Neural cell (in vitro differentiated cells): ENCODE results near the gene C10orf90. TPM values are rescaled to one million over a fixed set of nuclear protein-coding genes. Genes with fewer than 3 reads are reported as not detected.

Experiments
- H2AFZ ChIP-seq: fragments of 200-600, 300-800 bp; sonication (generic), shearing (Covaris generic); 2 replicates; pipeline ENCODE4 v1.6.0; 2014; ENCODE audit warnings: low read depth, mild to moderate bottlenecking, antibody characterized with exemption, low read length, moderate library complexity
- H3F3A ChIP-seq: fragments of 200-600 bp; shearing (Covaris generic); 2 replicates; pipeline ENCODE4 v1.6.1; 2016; ENCODE audit warnings: mild to moderate bottlenecking, moderate library complexity, mixed read lengths, antibody characterized with exemption, low read length; ENCODE audit not compliant: insufficient read depth, poor library complexity, severe bottlenecking
- H3K27ac ChIP-seq: fragments of 200-600, 300-800 bp; sonication (generic), shearing (Covaris generic); 2 replicates; pipeline ENCODE4 v1.5.1; 2014; ENCODE audit warnings: mild to moderate bottlenecking, low read length, moderate library complexity
- H3K27me3 ChIP-seq: fragments of 300-800, 200-600 bp; sonication (generic), shearing (Covaris generic); 2 replicates; pipeline ENCODE4 v1.6.0; 2014; ENCODE audit warnings: mild to moderate bottlenecking, low read depth, low read length, moderate library complexity; ENCODE audit not compliant: insufficient read depth
- H3K36me3 ChIP-seq: fragments of 300-800, 200-600 bp; sonication (generic), shearing (Covaris generic); 2 replicates; pipeline ENCODE4 v1.5.1; 2014; ENCODE audit warnings: mild to moderate bottlenecking, antibody characterized with exemption, low read length, moderate library complexity; ENCODE audit not compliant: insufficient read depth
- H3K4me2 ChIP-seq: fragments of 300-800, 200-600 bp; sonication (generic), shearing (Covaris generic); 2 replicates; pipeline ENCODE4 v1.6.0; 2014; ENCODE audit warnings: mild to moderate bottlenecking, low read length
- H3K4me3 ChIP-seq: fragments of 300-800, 200-600 bp; sonication (generic), shearing (Covaris generic); 2 replicates; pipeline ENCODE4 v1.5.1; 2014; ENCODE audit warnings: mild to moderate bottlenecking, low read length, moderate library complexity
- H3K79me2 ChIP-seq: fragments of 200-600 bp; shearing (Covaris generic); replicated peaks from 2 replicates; pipeline ENCODE4 v1.6.0; 2014; ENCODE audit warnings: mild to moderate bottlenecking, low read length, moderate library complexity; ENCODE audit not compliant: insufficient read depth
- H3K9ac ChIP-seq: fragments of 300-800, 200-600 bp; sonication (generic), shearing (Covaris generic); 2 replicates; pipeline ENCODE4 v1.6.1; 2016; ENCODE audit warnings: mild to moderate bottlenecking, low read length, mixed read lengths
- H3K9me2 ChIP-seq: fragments of 200-600 bp; shearing (Covaris generic); 2 replicates; pipeline ENCODE4 v1.6.1; 2016; ENCODE audit warnings: mild to moderate bottlenecking, low read length, mixed read lengths; ENCODE audit not compliant: insufficient read depth
- H3K9me3 ChIP-seq: fragments of 200-600, 300-800 bp; sonication (generic), shearing (Covaris generic); 2 replicates; pipeline ENCODE4 v1.6.1; 2016; ENCODE audit warnings: mild to moderate bottlenecking, mixed run types, low read length, moderate library complexity, mixed read lengths
- H4K20me1 ChIP-seq: fragments of 200-600 bp; shearing (Covaris generic); 2 replicates; pipeline ENCODE4 v1.6.1; 2016; ENCODE audit warnings: mild to moderate bottlenecking, mixed run types; ENCODE audit not compliant: insufficient read depth
- CTCF ChIP-seq: fragments of 450-650 bp; IDR thresholded peaks from 2 replicates; pipeline ENCODE4 v1.5.1; 2014; ENCODE audit warnings: antibody characterized with exemption, mild to moderate bottlenecking, moderate library complexity; ENCODE audit not compliant: poor library complexity, severe bottlenecking
- EP300 ChIP-seq: fragments of 450-650 bp; conservative IDR thresholded peaks from 2 replicates; pipeline ENCODE4 v1.6.1; 2014; ENCODE audit warnings: antibody characterized with exemption, mild to moderate bottlenecking, moderate library complexity; ENCODE audit not compliant: poor library complexity, severe bottlenecking
- EZH2 ChIP-seq: fragments of 200-600, 300-800 bp; shearing (Covaris generic), sonication (generic); IDR thresholded peaks from 2 replicates; pipeline ENCODE4 v1.6.1; 2014; ENCODE audit warnings: antibody characterized with exemption, low read length, borderline replicate concordance, mild to moderate bottlenecking; ENCODE audit not compliant: insufficient read depth, poor library complexity, severe bottlenecking
- MXI1 ChIP-seq: fragments of 450-650 bp; conservative IDR thresholded peaks from 2 replicates; pipeline ENCODE4 v1.6.1; 2014; ENCODE audit warnings: antibody characterized with exemption, mild to moderate bottlenecking; ENCODE audit not compliant: poor library complexity, severe bottlenecking
- POLR2AphosphoS5 ChIP-seq: IDR thresholded peaks from 2 replicates; pipeline ENCODE4 v1.6.1; 2012
- RAD21 ChIP-seq: fragments of 450-650 bp; conservative IDR thresholded peaks from 2 replicates; pipeline ENCODE4 v1.6.1; 2014; ENCODE audit warnings: antibody characterized with exemption, mild to moderate bottlenecking, moderate library complexity
- REST ChIP-seq: IDR thresholded peaks from 2 replicates; pipeline ENCODE4 v1.6.1; 2012; ENCODE audit warnings: borderline replicate concordance
- SMC3 ChIP-seq: fragments of 450-650 bp; conservative IDR thresholded peaks from 2 replicates; pipeline ENCODE4 v1.6.1; 2014; ENCODE audit warnings: antibody characterized with exemption, mild to moderate bottlenecking, moderate library complexity; ENCODE audit not compliant: poor library complexity
- TAF1 ChIP-seq: IDR thresholded peaks from 2 replicates; pipeline ENCODE4 v1.6.1; 2012; ENCODE audit warnings: low read depth
- polyA plus RNA-seq: library from polyadenylated mRNA; depleted of rRNA; stranded (reverse); fragments of >200 nt; gene quantifications from 2 replicates; pipeline ENCODE4 v1.2.3, GENCODE V29; 2014

C10orf90 gene
- polyA plus RNA-seq, 1 donor from 2014 or later = not detected

- H3K9me2 ChIP-seq = no peaks in the 10 kb centered on the region
Observed at GRCh38 chr10:126650161-126650560, 20.3 kb downstream of the C10orf90 start.

GRCh38 chr10:126647116-126647515 lies 23.4 kb downstream of the C10orf90 start:
- Histone ChIP-seq H3F3A (no peaks in the 10 kb centered on the region), H3K4me2 (no peak overlapping the region), H3K9me3 (no peaks in the 10 kb centered on the region), H3K27me3 (no peaks in the 10 kb centered on the region), H3K27ac (no peak overlapping the region), H3K36me3 (no peaks in the 10 kb centered on the region), H4K20me1 (no peaks in the 10 kb centered on the region), H2AFZ (no peak overlapping the region), H3K79me2 (no peaks in the 10 kb centered on the region), H3K9ac (no peak overlapping the region), H3K9me2 (no peaks in the 10 kb centered on the region), H3K4me3 (no peak overlapping the region)
- no peak for TF ChIP-seq REST
- no peak for TF ChIP-seq CTCF
- TF ChIP-seq MXI1 = no peak
- TF ChIP-seq EZH2 = no peak
- no peak for TF ChIP-seq RAD21
- TF ChIP-seq EP300 = no peak

More at GRCh38 chr10:126650161-126650560, 20.3 kb downstream of the C10orf90 start:
- Histone ChIP-seq H3K9me3 (no peaks in the 10 kb centered on the region), H3K4me2 (no peak overlapping the region), H3K79me2 (no peaks in the 10 kb centered on the region), H3F3A (no peaks in the 10 kb centered on the region), H3K4me3 (no peak overlapping the region), H3K27ac (no peak overlapping the region), H3K36me3 (no peaks in the 10 kb centered on the region), H3K9ac (no peak overlapping the region), H3K27me3 (no peaks in the 10 kb centered on the region), H4K20me1 (no peaks in the 10 kb centered on the region), H2AFZ (no peak overlapping the region)
- TF ChIP-seq POLR2AphosphoS5 = no peak
- no peak for TF ChIP-seq TAF1
- TF ChIP-seq CTCF = no peak
- TF ChIP-seq EZH2 = no peak
- TF ChIP-seq SMC3 = no peak
- TF ChIP-seq RAD21 = no peak
- TF ChIP-seq REST = no peak
- TF ChIP-seq EP300 = no peak
- TF ChIP-seq MXI1 = no peak
